Ishikawa (cell line): ENCODE measurements around the gene TAOK3.

ENCODE experiments used
- CEBPB ChIP-seq: IDR thresholded peaks from 2 replicates; pipeline ENCODE4 v1.6.1; 2012
- CREB1 ChIP-seq: IDR thresholded peaks from 2 replicates; pipeline ENCODE4 v1.6.1; 2012; ENCODE audit warnings: low read depth
- EGR1 ChIP-seq: IDR thresholded peaks from 2 replicates; pipeline ENCODE4 v1.6.1; 2012
- EP300 ChIP-seq: IDR thresholded peaks from 2 replicates; pipeline ENCODE4 v1.6.1; 2012; ENCODE audit warnings: borderline replicate concordance
- FOXM1 ChIP-seq: IDR thresholded peaks from 2 replicates; pipeline ENCODE4 v1.6.1; 2012; ENCODE audit warnings: low read depth, borderline replicate concordance
- MAX ChIP-seq: IDR thresholded peaks from 2 replicates; pipeline ENCODE4 v1.6.1; 2012
- NFIC ChIP-seq: IDR thresholded peaks from 2 replicates; pipeline ENCODE4 v1.6.1; 2012
- RAD21 ChIP-seq: IDR thresholded peaks from 2 replicates; pipeline ENCODE4 v1.6.1; 2012; ENCODE audit warnings: low read depth
- REST ChIP-seq: IDR thresholded peaks from 2 replicates; pipeline ENCODE4 v1.6.1; 2012; ENCODE audit warnings: low read depth, mild to moderate bottlenecking
- TAF1 ChIP-seq: IDR thresholded peaks from 2 replicates; pipeline ENCODE4 v1.6.1; 2012; ENCODE audit warnings: low read depth, mild to moderate bottlenecking
- TCF12 ChIP-seq: IDR thresholded peaks from 2 replicates; pipeline ENCODE4 v1.6.1; 2012; ENCODE audit warnings: low read depth
- TEAD4 ChIP-seq: IDR thresholded peaks from 2 replicates; pipeline ENCODE4 v1.6.1; 2012
- YY1 ChIP-seq: IDR thresholded peaks from 2 replicates; pipeline ENCODE4 v1.6.1; 2012; ENCODE audit warnings: low read depth
- ZBTB7A ChIP-seq: IDR thresholded peaks from 2 replicates; pipeline ENCODE4 v1.6.1; 2012; ENCODE audit warnings: low read depth
- TF ChIP-seq, protein P1 (sequence below): IDR thresholded peaks from 2 replicates; pipeline ENCODE4 v1.6.1; 2012

TAOK3 gene

DNA sequence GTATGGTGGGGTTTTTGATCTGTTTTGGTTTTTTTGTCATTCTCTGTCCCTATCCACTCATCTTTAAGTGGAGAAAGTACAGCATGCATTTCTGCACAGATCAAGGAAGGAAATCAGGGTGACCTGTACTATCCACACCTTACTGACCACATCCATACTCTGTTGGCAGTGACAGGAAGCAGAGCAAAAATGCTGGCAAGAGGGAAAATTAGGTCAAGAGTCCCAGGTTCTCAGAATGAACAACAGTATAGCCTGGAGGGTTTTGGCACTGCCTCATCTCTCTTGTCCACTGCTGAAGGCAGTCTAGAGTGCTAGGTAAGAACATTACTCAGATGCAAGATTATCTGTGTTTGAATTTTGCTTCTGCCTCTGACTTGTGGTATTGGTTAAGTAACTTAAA is 70.7 kb downstream of the TAOK3 start:
- TF ChIP-seq YY1 (no peak), FOXM1 (no peak), TAF1 (no peak), ZBTB7A (no peak)

- TF ChIP-seq REST (no peak), TAF1 (no peak), CEBPB (no peak), MAX (no peak), EGR1 (no peak), TEAD4 (no peak), FOXM1 (no peak), NFIC (no peak), CREB1 (no peak), RAD21 (no peak), TCF12 (no peak), YY1 (no peak), ZBTB7A (no peak), EP300 (no peak)
- TF ChIP-seq, protein P1, sequence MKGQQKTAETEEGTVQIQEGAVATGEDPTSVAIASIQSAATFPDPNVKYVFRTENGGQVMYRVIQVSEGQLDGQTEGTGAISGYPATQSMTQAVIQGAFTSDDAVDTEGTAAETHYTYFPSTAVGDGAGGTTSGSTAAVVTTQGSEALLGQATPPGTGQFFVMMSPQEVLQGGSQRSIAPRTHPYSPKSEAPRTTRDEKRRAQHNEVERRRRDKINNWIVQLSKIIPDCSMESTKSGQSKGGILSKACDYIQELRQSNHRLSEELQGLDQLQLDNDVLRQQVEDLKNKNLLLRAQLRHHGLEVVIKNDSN: no peak
Observed at GRCh38 chr12:118299791-118300460, 72.8 kb downstream of the TAOK3 start.

DNA sequence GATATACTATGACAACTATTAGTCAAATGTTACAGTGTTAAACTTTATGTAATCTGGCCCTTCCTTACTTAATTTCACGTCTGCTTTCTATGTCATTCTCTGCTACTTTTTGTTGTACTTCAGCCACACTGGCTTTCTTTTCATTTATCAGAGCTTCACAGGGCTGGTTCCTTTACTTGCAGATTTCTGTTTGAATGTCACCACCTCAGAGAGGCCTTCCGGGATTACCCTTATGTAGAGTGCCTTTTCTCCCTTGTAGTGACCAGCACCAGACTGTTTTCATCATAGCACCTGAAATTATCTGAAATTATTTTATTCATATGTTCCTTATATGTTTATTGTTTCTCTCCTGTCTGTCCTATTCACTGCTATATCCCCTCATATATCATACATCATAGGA is 75.4 kb downstream of the TAOK3 start:
- TF ChIP-seq CREB1: no peak
- no peak for TF ChIP-seq TEAD4
- no peak for TF ChIP-seq TAF1
- no peak for TF ChIP-seq ZBTB7A
- TF ChIP-seq YY1: no peak
- TF ChIP-seq TCF12: no peak
- no peak for TF ChIP-seq CEBPB
- TF ChIP-seq NFIC: no peak
- no peak for TF ChIP-seq FOXM1
- TF ChIP-seq, protein P1: no peak
- TF ChIP-seq REST: no peak
- TF ChIP-seq EP300: no peak
- no peak for TF ChIP-seq RAD21
- TF ChIP-seq MAX: no peak
- TF ChIP-seq EGR1: no peak

GRCh38 chr12:118292836-118293235 is 79.9 kb downstream of the TAOK3 start:
- TF ChIP-seq FOXM1 (no peak), TAF1 (no peak), MAX (no peak), REST (no peak), CREB1 (no peak), EGR1 (no peak), RAD21 (no peak), CEBPB (no peak), TCF12 (no peak), EP300 (no peak), NFIC (no peak), ZBTB7A (no peak)
- TF ChIP-seq, protein P1: no peak
